Chondrocyte (in vitro differentiated cells): ENCODE data around the gene COLEC11. TPM values are rescaled to one million over a fixed set of nuclear protein-coding genes. Genes with fewer than 3 reads are reported as not detected.

Experiments used
- DNase-seq: peaks from one replicate; pipeline ENCODE4 v3.0.0; 2021; ENCODE audit warnings: mixed read lengths, low spot score
- H3K27ac Mint-ChIP-seq: one replicate; pipeline ENCODE4 v1.8.0; 2021; ENCODE audit warnings: mild to moderate bottlenecking, moderate library complexity, mixed read lengths; ENCODE audit not compliant: unreplicated experiment
- H3K27me3 Mint-ChIP-seq: 2 replicates; pipeline ENCODE4 v1.8.0; 2021; ENCODE audit warnings: low read depth, mixed read lengths
- H3K36me3 Mint-ChIP-seq: 2 replicates; pipeline ENCODE4 v1.8.0; 2021; ENCODE audit warnings: low read depth, mixed read lengths
- H3K4me1 Mint-ChIP-seq: 2 replicates; pipeline ENCODE4 v1.8.0; 2021; ENCODE audit warnings: low read depth, mild to moderate bottlenecking, mixed read lengths
- H3K4me3 Mint-ChIP-seq: one replicate; pipeline ENCODE4 v1.8.0; 2021; ENCODE audit warnings: mild to moderate bottlenecking, moderate library complexity, mixed read lengths; ENCODE audit not compliant: unreplicated experiment
- H3K9me3 Mint-ChIP-seq: 2 replicates; pipeline ENCODE4 v1.8.0; 2021; ENCODE audit warnings: low read depth, mixed read lengths
- total RNA-seq: library from RNA; stranded (reverse); gene quantifications from 3 replicates; pipeline ENCODE4 v1.2.1, GENCODE V29; 2021
- TF ChIP-seq, protein P1 (sequence below): fragments of 200-600 bp; sonication (generic); IDR thresholded peaks from 2 replicates; pipeline ENCODE4 v1.5.0; 2021; ENCODE audit warnings: antibody characterized with exemption, mild to moderate bottlenecking, moderate library complexity

COLEC11 gene
- total RNA-seq, 1 donor from 2014 or later: not detected

DNA sequence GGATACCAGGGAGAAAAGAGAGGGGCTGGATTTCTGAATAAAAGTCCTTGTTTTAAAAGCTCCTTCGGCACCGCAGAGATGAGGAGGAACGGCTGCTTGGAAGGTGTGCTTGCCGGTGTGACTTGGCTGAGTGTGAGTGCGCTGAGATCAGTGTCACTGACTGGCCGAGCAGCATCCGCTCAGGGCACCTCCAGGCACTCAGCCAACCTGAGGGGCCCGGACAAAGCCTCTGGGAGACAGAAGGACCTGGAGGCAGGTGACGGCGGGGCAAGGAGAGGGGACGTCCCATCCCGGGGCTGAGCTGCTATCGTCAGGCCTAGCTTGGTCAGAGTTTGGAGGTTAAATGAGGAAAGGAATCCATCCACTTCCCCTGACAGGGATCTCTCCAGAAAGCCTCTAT is 46.3 kb downstream of the COLEC11 start:
- no peaks in the 10 kb centered on the region for H3K36me3 Mint-ChIP-seq
- no peak overlapping the region for H3K27ac Mint-ChIP-seq
- H3K4me3 Mint-ChIP-seq: no peak overlapping the region
- DNase-seq: peak; percentile 84
- TF ChIP-seq, protein P1, sequence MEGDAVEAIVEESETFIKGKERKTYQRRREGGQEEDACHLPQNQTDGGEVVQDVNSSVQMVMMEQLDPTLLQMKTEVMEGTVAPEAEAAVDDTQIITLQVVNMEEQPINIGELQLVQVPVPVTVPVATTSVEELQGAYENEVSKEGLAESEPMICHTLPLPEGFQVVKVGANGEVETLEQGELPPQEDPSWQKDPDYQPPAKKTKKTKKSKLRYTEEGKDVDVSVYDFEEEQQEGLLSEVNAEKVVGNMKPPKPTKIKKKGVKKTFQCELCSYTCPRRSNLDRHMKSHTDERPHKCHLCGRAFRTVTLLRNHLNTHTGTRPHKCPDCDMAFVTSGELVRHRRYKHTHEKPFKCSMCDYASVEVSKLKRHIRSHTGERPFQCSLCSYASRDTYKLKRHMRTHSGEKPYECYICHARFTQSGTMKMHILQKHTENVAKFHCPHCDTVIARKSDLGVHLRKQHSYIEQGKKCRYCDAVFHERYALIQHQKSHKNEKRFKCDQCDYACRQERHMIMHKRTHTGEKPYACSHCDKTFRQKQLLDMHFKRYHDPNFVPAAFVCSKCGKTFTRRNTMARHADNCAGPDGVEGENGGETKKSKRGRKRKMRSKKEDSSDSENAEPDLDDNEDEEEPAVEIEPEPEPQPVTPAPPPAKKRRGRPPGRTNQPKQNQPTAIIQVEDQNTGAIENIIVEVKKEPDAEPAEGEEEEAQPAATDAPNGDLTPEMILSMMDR: no peak
- H3K27me3 Mint-ChIP-seq: peaks cover 15% of the 10 kb centered on the region
- H3K9me3 Mint-ChIP-seq: no peaks in the 10 kb centered on the region
- H3K4me1 Mint-ChIP-seq: no peaks in the 10 kb centered on the region

DNA sequence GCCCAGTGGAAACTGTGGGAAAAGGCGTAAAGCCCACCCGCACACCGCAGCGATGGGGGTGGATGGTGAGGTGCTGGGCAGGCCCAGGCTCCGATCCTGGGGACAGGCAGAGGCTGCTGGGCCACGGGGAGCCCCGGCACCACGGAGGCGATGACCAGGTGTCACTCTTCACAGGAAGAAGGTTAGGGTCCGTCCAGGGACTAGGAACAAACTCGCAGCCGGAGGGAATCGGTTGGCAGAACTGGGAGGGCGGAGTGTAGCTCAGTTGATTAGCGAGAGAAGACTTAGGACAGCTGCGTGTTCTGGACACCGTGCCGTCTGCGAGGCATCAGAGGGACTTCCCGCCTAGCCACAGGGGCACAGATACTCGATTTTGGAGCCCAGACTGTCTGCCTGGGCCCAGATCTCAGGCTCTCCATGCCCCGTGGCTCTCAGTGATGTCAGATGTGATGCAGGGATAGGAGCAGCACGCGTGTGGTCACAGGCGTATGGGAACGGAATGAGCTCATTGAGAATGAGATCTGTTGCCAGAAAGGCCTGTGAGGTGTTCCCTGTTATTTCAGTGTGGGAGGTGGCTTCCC is 47.0 kb downstream of the COLEC11 start:
- DNase-seq: peak; percentile 80
- TF ChIP-seq, protein P1: no peak
- H3K27ac Mint-ChIP-seq: no peak overlapping the region
- H3K4me1 Mint-ChIP-seq: no peaks in the 10 kb centered on the region
- H3K36me3 Mint-ChIP-seq: no peaks in the 10 kb centered on the region
- H3K9me3 Mint-ChIP-seq: no peaks in the 10 kb centered on the region
- H3K27me3 Mint-ChIP-seq: peaks cover 10% of the 10 kb centered on the region
- no peak overlapping the region for H3K4me3 Mint-ChIP-seq

DNA sequence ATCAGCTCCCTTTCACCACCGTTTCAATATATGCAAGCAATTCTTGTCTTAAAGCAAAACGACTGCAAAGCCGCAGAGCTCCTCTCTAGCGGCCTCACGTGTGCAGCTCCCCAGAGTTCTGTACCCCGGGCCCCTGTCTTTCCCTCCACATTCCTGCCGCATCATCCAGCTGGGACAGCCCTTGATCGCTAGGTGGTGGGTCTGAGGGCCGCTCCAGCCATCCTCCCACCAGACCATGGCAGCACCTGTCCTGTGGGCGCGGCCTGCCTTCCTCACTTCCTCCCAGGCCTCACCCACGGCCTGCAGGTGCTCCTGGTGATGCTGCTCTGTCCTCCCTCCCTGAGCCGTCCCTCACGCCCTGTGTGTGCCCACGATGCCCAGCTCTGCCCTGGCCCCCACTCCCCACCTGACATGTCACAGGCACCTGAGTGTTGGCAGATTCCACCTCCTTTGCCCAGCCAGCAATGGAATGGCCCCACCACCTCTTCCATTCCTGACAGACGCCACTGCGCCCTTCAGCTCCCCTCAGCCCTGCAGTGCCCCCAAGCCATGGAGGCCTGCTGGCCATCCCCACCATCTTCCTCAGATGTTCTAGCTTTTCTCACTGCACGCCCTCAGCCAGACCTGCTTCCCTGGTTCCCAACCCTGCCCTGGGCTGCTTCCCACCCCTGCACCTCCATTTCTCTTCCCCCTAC is 47.8 kb downstream of the COLEC11 start:
- Mint-ChIP-seq H3K36me3 (no peaks in the 10 kb centered on the region), H3K4me1 (no peaks in the 10 kb centered on the region), H3K27me3 (peaks cover 5% of the 10 kb centered on the region), H3K9me3 (no peaks in the 10 kb centered on the region), H3K4me3 (no peak overlapping the region), H3K27ac (no peak overlapping the region)
- peak; percentile 78 for DNase-seq
- TF ChIP-seq, protein P1: no peak

DNA sequence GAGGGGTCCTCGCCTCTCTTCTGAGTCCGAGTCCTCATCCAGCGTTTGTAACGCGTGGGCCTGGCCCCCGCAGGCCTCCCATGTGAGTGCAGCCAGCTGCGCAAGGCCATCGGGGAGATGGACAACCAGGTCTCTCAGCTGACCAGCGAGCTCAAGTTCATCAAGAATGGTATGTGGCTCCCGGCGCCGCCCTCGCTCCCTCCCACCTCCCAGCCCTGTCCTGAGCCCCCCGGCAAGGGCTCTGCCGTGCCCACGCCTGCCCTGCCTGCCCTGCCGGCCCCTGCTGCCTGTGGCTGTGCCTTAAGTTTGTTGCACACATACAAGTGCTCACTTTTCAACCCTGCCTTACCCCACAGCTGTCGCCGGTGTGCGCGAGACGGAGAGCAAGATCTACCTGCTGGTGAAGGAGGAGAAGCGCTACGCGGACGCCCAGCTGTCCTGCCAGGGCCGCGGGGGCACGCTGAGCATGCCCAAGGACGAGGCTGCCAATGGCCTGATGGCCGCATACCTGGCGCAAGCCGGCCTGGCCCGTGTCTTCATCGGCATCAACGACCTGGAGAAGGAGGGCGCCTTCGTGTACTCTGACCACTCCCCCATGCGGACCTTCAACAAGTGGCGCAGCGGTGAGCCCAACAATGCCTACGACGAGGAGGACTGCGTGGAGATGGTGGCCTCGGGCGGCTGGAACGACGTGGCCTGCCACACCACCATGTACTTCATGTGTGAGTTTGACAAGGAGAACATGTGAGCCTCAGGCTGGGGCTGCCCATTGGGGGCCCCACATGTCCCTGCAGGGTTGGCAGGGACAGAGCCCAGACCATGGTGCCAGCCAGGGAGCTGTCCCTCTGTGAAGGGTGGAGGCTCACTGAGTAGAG is 48.7 kb downstream of the COLEC11 start:
- Mint-ChIP-seq H3K4me1 (no peaks in the 10 kb centered on the region), H3K9me3 (no peaks in the 10 kb centered on the region), H3K27me3 (peaks cover 6% of the 10 kb centered on the region), H3K27ac (no peak overlapping the region), H3K4me3 (no peak overlapping the region), H3K36me3 (no peaks in the 10 kb centered on the region)
- TF ChIP-seq, protein P1: no peak
- peak; percentile 81 for DNase-seq

DNA sequence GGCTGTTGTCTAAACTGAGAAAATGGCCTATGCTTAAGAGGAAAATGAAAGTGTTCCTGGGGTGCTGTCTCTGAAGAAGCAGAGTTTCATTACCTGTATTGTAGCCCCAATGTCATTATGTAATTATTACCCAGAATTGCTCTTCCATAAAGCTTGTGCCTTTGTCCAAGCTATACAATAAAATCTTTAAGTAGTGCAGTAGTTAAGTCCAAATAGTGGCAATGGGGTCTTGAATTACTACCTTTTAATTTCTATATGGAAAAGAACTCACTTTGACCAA is 49.3 kb downstream of the COLEC11 start:
- H3K9me3 Mint-ChIP-seq: no peaks in the 10 kb centered on the region
- H3K36me3 Mint-ChIP-seq: no peaks in the 10 kb centered on the region
- H3K4me1 Mint-ChIP-seq: no peaks in the 10 kb centered on the region
- DNase-seq: no peak
- no peak overlapping the region for H3K27ac Mint-ChIP-seq
- TF ChIP-seq, protein P1: no peak
- H3K4me3 Mint-ChIP-seq: no peak overlapping the region
- peaks cover 6% of the 10 kb centered on the region for H3K27me3 Mint-ChIP-seq
